ENCODE measurements around the gene LSM7.
A peak's percentile ranks its signal among the peaks of the same experiment; 100 is the strongest.
"Not testable (repeated sequence)": the region's sequence is repeated elsewhere in the genome, so short reads cannot be mapped to it uniquely, and the experiment has no call there.

Gene LSM7

GRCh38 chr19:2291185-2291751, 37.1 kb downstream of the LSM7 start:
- DNase-seq, result no peak

- DNase-seq, result peak; percentile 25
Observed at GRCh38 chr19:2290441-2291184, 37.8 kb downstream of the LSM7 start.

- peak; percentile 53 for DNase-seq
Observed at GRCh38 chr19:2289714-2290435, 38.5 kb downstream of the LSM7 start.

GRCh38 chr19:2288818-2289713, 39.3 kb downstream of the LSM7 start:
- no peak for DNase-seq

GRCh38 chr19:2288338-2288817, 40.0 kb downstream of the LSM7 start:
- no peak for DNase-seq

- no peak for DNase-seq
Observed at GRCh38 chr19:2287585-2288337, 40.6 kb downstream of the LSM7 start.

- DNase-seq, result no peak
Observed at GRCh38 chr19:2286402-2287140, 41.8 kb downstream of the LSM7 start.

GRCh38 chr19:2283835-2284507, 44.4 kb downstream of the LSM7 start:
- no peak for DNase-seq

- DNase-seq, result no peak
Observed at GRCh38 chr19:2282862-2283237, 45.5 kb downstream of the LSM7 start.

GRCh38 chr19:2282062-2282861, 46.1 kb downstream of the LSM7 start, which contains the start of gene PEAK3:
Gene PEAK3 (minus strand): TSS chr19:2282175. CDS start chr19:2280931, 1,244 bp downstream.
- DNase-seq, result no peak

- DNase-seq, result not testable (repeated sequence)
Observed at GRCh38 chr19:2281265-2282061, 46.9 kb downstream of the LSM7 start.

GRCh38 chr19:2280633-2281264, 47.6 kb downstream of the LSM7 start:
- DNase-seq, result no peak

GRCh38 chr19:2278459-2279158, 49.8 kb downstream of the LSM7 start:
- DNase-seq, result no peak

- DNase-seq, result no peak
Observed at GRCh38 chr19:2277138-2277537, 51.2 kb downstream of the LSM7 start.

GRCh38 chr19:2276429-2276986, 51.9 kb downstream of the LSM7 start:
- no peak for DNase-seq

- no peak for DNase-seq
Observed at GRCh38 chr19:2275588-2276428, 52.6 kb downstream of the LSM7 start.

Measured in activated CD4-positive, alpha-beta T cell treated with anti-CD3 and anti-CD28 coated beads, Interleukin-2, amount 50 U/mL, for 1 hour (primary cell).